ENCODE measurements around the gene TMEM183A. TPM values are rescaled to one million over a fixed set of nuclear protein-coding genes. Genes with fewer than 3 reads are reported as not detected.

Gene TMEM183A, protein sequence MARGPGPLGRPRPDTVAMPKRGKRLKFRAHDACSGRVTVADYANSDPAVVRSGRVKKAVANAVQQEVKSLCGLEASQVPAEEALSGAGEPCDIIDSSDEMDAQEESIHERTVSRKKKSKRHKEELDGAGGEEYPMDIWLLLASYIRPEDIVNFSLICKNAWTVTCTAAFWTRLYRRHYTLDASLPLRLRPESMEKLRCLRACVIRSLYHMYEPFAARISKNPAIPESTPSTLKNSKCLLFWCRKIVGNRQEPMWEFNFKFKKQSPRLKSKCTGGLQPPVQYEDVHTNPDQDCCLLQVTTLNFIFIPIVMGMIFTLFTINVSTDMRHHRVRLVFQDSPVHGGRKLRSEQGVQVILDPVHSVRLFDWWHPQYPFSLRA
- total RNA-seq, result 100 to 1,000 TPM; 104 to 253 (median 111) TPM

DNA sequence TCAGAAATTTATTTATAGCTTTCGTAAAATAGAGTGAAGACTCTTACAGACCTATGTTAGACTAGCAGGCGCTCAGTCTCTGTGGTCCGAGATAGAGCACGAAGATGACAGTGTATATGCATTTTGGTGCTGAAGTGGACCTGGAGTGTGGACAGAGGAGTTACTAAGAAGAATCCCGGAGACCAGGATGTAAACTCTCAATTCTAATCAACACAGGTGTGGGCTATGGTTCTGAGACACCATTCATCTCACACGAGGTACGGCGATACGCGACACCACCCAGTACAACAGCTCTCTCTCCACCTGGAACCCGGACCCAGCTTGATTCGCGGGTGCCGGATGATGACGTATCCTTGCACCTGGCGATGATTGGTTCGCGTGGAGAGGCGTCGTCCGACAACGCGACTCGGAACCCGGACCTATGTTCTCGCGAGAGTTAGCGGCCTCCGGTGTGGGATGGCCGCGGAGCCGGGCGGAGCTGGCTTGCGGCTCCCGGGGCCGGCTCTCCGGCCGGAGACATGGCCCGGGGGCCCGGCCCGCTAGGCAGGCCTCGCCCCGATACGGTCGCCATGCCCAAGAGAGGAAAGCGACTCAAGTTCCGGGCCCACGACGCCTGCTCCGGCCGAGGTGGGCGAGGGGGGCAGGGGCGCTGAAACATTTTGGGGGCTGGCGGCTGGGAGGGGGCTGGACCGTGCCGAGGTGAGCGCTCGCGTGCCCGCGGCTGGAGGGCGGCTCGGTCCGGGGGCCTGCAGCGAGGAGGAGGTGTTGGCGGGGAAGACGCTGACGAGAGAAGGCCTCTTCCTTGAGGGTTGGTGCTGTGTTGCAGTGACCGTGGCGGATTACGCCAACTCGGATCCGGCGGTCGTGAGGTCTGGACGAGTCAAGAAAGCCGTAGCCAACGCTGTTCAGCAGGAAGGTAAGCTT, at the start of gene TMEM183A:
Gene TMEM183A (plus strand): TSS at position 427 of the 924 bp plus-strand sequence. CDS start 92 bp downstream, at position 519.
- DNase-seq, result peak; percentile 97
- WGBS, 2 donors (ENCODE audit: low coverage in 1 of 2), result 0% methylated on average over 11 to 43 of the region's 78 CpGs
- Histone ChIP-seq H3K27me3 (no peaks in the 10 kb centered on the region), H3K36me3 (peaks cover 0 to 27% (median 9%) of the 10 kb centered on the region in 4 donors), H3K27ac (peak within 1 kb of the TSS; percentile 94 to 99 (median 96)), H3K4me1 (peaks cover 17 to 34% (median 21%) of the 10 kb centered on the region in 4 donors), H3K9me3 (no peaks in the 10 kb centered on the region), H3K4me3 (peak within 1 kb of the TSS; percentile 84 to 96 (median 89))
- in situ Hi-C loops (cut with MboI; ENCODE audit: low pct_ligation_motif_present in 1 of 4, low pct_unique_long_range_greater_than_20kb in 1 of 4, low sequenced_read_pairs in 3 of 4), result no loop called here
- intact Hi-C loops (cut with DNase I; ENCODE audit: low total_unique reads), result no loop called here
- TF ChIP-seq POLR2AphosphoS5 (IDR thresholded peaks at IDR 0.05), result peak; percentile 97 to 98 (median 98)
- peak; percentile 94 for TF ChIP-seq POLR2A (IDR thresholded peaks at IDR 0.05)
- TF ChIP-seq EP300 (IDR thresholded peaks at IDR 0.05; ENCODE audit: low read depth), result no peak
- TF ChIP-seq, protein P1, sequence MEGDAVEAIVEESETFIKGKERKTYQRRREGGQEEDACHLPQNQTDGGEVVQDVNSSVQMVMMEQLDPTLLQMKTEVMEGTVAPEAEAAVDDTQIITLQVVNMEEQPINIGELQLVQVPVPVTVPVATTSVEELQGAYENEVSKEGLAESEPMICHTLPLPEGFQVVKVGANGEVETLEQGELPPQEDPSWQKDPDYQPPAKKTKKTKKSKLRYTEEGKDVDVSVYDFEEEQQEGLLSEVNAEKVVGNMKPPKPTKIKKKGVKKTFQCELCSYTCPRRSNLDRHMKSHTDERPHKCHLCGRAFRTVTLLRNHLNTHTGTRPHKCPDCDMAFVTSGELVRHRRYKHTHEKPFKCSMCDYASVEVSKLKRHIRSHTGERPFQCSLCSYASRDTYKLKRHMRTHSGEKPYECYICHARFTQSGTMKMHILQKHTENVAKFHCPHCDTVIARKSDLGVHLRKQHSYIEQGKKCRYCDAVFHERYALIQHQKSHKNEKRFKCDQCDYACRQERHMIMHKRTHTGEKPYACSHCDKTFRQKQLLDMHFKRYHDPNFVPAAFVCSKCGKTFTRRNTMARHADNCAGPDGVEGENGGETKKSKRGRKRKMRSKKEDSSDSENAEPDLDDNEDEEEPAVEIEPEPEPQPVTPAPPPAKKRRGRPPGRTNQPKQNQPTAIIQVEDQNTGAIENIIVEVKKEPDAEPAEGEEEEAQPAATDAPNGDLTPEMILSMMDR (IDR thresholded peaks at IDR 0.05), result peak in 1 of 5 experiments; percentile 11

- Histone ChIP-seq H3K9me3 (no peaks in the 10 kb centered on the region), H3K27ac (peak within 1 kb of the TSS; percentile 93 to 98 (median 96)), H3K27me3 (no peaks in the 10 kb centered on the region), H3K4me1 (peaks cover 5 to 53% (median 26%) of the 10 kb centered on the region in 4 donors), H3K36me3 (no peaks in the 10 kb centered on the region), H3K4me3 (peak within 1 kb of the TSS; percentile 93 to 99 (median 97))
- peak; percentile 96 for DNase-seq
- WGBS, 2 donors (ENCODE audit: low coverage in 1 of 2), result 0 to 1% methylated on average over 6 to 44 of the region's 86 CpGs
- intact Hi-C loops (cut with DNase I; ENCODE audit: low total_unique reads) (no loop called here), in situ Hi-C loops (cut with MboI; ENCODE audit: low pct_ligation_motif_present in 1 of 4, low pct_unique_long_range_greater_than_20kb in 1 of 4, low sequenced_read_pairs in 3 of 4) (no loop called here)
- peak; percentile 83 for TF ChIP-seq POLR2A (IDR thresholded peaks at IDR 0.05)
- TF ChIP-seq POLR2AphosphoS5 (IDR thresholded peaks at IDR 0.05), result peak; percentile 87 to 95 (median 94)
- no peak for TF ChIP-seq EP300 (IDR thresholded peaks at IDR 0.05; ENCODE audit: low read depth)
- TF ChIP-seq, protein P1 (IDR thresholded peaks at IDR 0.05), result peak in 2 of 5 experiments; percentile 19 to 22
Measured at GRCh38 chr1:202957733-202958543, 49.2 kb upstream of the TMEM183A start, which contains the start of gene ADIPOR1. ADIPOR1 (minus strand) TSS chr1:202958312; CDS start chr1:202951070, 7,242 bp downstream.

DNA sequence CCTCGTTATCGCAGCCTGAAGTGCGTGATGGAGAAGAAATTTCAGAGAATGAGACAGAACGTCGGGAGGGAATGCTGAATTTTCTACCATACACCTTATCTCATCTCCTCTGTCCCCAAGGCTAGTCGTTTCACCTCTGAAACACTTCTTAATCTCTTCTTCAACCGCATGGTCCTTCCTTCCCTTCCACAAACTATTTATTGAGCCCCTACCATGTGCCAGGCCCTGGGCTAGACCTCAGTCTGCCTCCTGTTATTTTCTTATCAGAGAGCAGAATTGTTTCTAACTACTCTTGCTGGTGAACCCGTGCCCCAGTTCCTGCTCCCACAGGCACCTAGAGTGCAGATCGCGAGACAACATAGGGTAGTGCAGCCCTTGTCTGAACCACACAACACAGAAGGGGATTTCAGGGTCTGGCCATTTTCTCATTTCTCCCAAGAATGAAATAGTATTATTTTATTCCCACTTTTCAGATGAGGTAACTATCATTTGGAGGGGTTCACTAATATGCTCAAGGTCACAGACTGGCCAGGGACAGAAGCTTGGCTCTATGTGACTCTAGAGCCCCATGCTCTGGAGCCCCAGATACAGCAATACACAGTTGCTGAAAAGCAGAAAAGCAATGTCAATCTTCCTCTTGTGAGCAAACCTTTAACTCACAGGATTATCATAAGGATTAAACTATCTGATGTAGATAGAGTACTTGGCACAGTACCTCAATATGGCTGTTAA, 48.5 kb upstream of the TMEM183A start:
- Histone ChIP-seq H3K27me3 (no peaks in the 10 kb centered on the region), H3K4me1 (peaks cover 5 to 45% (median 23%) of the 10 kb centered on the region in 4 donors), H3K4me3 (peak overlapping the region; percentile 31 to 99 (median 95)), H3K9me3 (no peaks in the 10 kb centered on the region), H3K27ac (peak overlapping the region; percentile 93 to 98 (median 96)), H3K36me3 (no peaks in the 10 kb centered on the region)
- intact Hi-C loops (cut with DNase I; ENCODE audit: low total_unique reads), result no loop called here
- in situ Hi-C loops (cut with MboI; ENCODE audit: low pct_ligation_motif_present in 1 of 4, low pct_unique_long_range_greater_than_20kb in 1 of 4, low sequenced_read_pairs in 3 of 4), result no loop called here
- TF ChIP-seq EP300 (IDR thresholded peaks at IDR 0.05; ENCODE audit: low read depth) (no peak), POLR2AphosphoS5 (IDR thresholded peaks at IDR 0.05) (no peak), POLR2A (IDR thresholded peaks at IDR 0.05) (no peak)
- TF ChIP-seq, protein P1 (IDR thresholded peaks at IDR 0.05), result no peak
- WGBS, 2 donors (ENCODE audit: low coverage in 1 of 2), result 0 to 5% methylated on average over 5 to 10 of the region's 10 CpGs
- peak; percentile 35 for DNase-seq

Measured in transverse colon (tissue), 4 donors.